Measurements from ENCODE around the gene AK8. TPM values are rescaled to one million over a fixed set of nuclear protein-coding genes. Genes with fewer than 3 reads are reported as not detected.

The AK8 gene
- total and polyA plus RNA-seq, 4 donors, result 0.07 to 0.26 (median 0.11) TPM

GRCh38 chr9:132800038-132800648, 77.9 kb downstream of the AK8 start:
- no peak for TF ChIP-seq HNF4G (IDR thresholded peaks at IDR 0.05)
- no peak for TF ChIP-seq GABPA (IDR thresholded peaks at IDR 0.05 in 1 of 2, conservative IDR thresholded peaks at IDR 0.05 in 1 of 2)
- TF ChIP-seq ATF3 (IDR thresholded peaks at IDR 0.05), result no peak
- peak; percentile 29 for TF ChIP-seq FOXA1 (IDR thresholded peaks at IDR 0.05)
- TF ChIP-seq MAX (IDR thresholded peaks at IDR 0.05), result no peak
- no peak for TF ChIP-seq RXRA (IDR thresholded peaks at IDR 0.05)
- peak; percentile 43 for TF ChIP-seq REST (IDR thresholded peaks at IDR 0.05)
- TF ChIP-seq JUND (IDR thresholded peaks at IDR 0.05), result no peak
- TF ChIP-seq RAD21 (IDR thresholded peaks at IDR 0.05), result peak; percentile 91 to 94
- TF ChIP-seq CTCF (IDR thresholded peaks at IDR 0.05; ENCODE audit: low read depth, low read length, missing input control), result peak; percentile 96
- Histone ChIP-seq H3K9me3 (ENCODE audit: control insufficient read depth in 4 of 4, low read length in 3 of 4) (no peaks in the 10 kb centered on the region), H3K27me3 (ENCODE audit: control insufficient read depth in 4 of 4, insufficient read depth in 4 of 4, low read length in 3 of 4) (peaks cover 0 to 6% (median 0%) of the 10 kb centered on the region in 4 donors), H3K4me1 (ENCODE audit: control insufficient read depth in 4 of 4, insufficient read depth in 4 of 4, low read length in 3 of 4) (peaks cover 0 to 3% (median 0%) of the 10 kb centered on the region in 4 donors), H3K4me3 (ENCODE audit: low read depth in 1 of 3, low read length in 3 of 3) (no peak overlapping the region), H3K9ac (ENCODE audit: low read depth in 1 of 2, low read length in 2 of 2) (no peak overlapping the region), H3K27ac (ENCODE audit: low read depth in 1 of 2, low read length in 2 of 2) (no peak overlapping the region), H3K36me3 (ENCODE audit: control insufficient read depth in 4 of 4, insufficient read depth in 3 of 4, low read depth in 1 of 4, low read length in 3 of 4) (no peaks in the 10 kb centered on the region)
- DNase-seq (ENCODE audit: low spot score), result peak; percentile 51
- WGBS, result 20% methylated on average over 22 of the region's 22 CpGs

GRCh38 chr9:132798817-132799790, 79.0 kb downstream of the AK8 start:
- H3K4me3 ChIP-seq (ENCODE audit: low read depth in 1 of 3, low read length in 3 of 3), result no peak overlapping the region
- DNase-seq (ENCODE audit: low spot score), result peak; percentile 50
- H3K9ac ChIP-seq (ENCODE audit: low read depth in 1 of 2, low read length in 2 of 2), result no peak overlapping the region
- no peaks in the 10 kb centered on the region for H3K36me3 ChIP-seq (ENCODE audit: control insufficient read depth in 4 of 4, insufficient read depth in 3 of 4, low read depth in 1 of 4, low read length in 3 of 4)
- no peaks in the 10 kb centered on the region for H3K9me3 ChIP-seq (ENCODE audit: control insufficient read depth in 4 of 4, low read length in 3 of 4)
- H3K27ac ChIP-seq (ENCODE audit: low read depth in 1 of 2, low read length in 2 of 2), result no peak overlapping the region
- H3K27me3 ChIP-seq (ENCODE audit: control insufficient read depth in 4 of 4, insufficient read depth in 4 of 4, low read length in 3 of 4), result peaks cover 0 to 4% (median 0%) of the 10 kb centered on the region in 4 donors
- 68% methylated on average over 27 of the region's 27 CpGs for WGBS
- peaks cover 0 to 3% (median 0%) of the 10 kb centered on the region in 4 donors for H3K4me1 ChIP-seq (ENCODE audit: control insufficient read depth in 4 of 4, insufficient read depth in 4 of 4, low read length in 3 of 4)
- TF ChIP-seq HNF4G (IDR thresholded peaks at IDR 0.05) (no peak), CTCF (IDR thresholded peaks at IDR 0.05; ENCODE audit: low read depth, low read length, missing input control) (no peak), EGR1 (IDR thresholded peaks at IDR 0.05; ENCODE audit: low read depth in 2 of 2) (no peak), SP1 (IDR thresholded peaks at IDR 0.05) (no peak), ATF3 (IDR thresholded peaks at IDR 0.05) (no peak), RAD21 (IDR thresholded peaks at IDR 0.05) (no peak), FOXA2 (IDR thresholded peaks at IDR 0.05) (no peak), ZBTB33 (IDR thresholded peaks at IDR 0.05) (no peak)
